Panc1 (cell line): ENCODE data around the gene LRMDA. TPM values are rescaled to one million over a fixed set of nuclear protein-coding genes. Genes with fewer than 3 reads are reported as not detected.

Experiments used
- ATAC-seq: fragments of 200-7000 bp; cut with Tn5 transposase; 2 replicates; pipeline ENCODE4 v1.9.1; 2020; ENCODE audit warnings: mild to moderate bottlenecking, moderate library complexity
- BruUV-seq: library from RNA; stranded (reverse); fragments of 400-500 nt; replicated peaks from 2 replicates; lab custom pipeline; 2021; lab: Mats Ljungman, UMichigan
- CTCF ChIA-PET: fragments of 300-600 bp; sonication (Branson Sonifier 250); formaldehyde crosslinking; loops from one replicate; lab custom pipeline; 2022; ENCODE audit warnings: antibody characterized with exemption; lab: Charles Lee
- POLR2A ChIA-PET: fragments of 300-600 bp; sonication (Branson Sonifier 250); formaldehyde crosslinking; loops from one replicate; lab custom pipeline; 2022; ENCODE audit warnings: antibody characterized with exemption; lab: Charles Lee
- DNase-seq: peaks from one replicate; pipeline ENCODE4 v3.0.0-alpha.2; 2010; ENCODE audit warnings: low read depth, low spot score
- H3K27ac ChIP-seq: 2 replicates; pipeline ENCODE4 v1.5.1; 2011; ENCODE audit warnings: mild to moderate bottlenecking, low read length, inconsistent platforms
- H3K27me3 ChIP-seq: fragments of 200-500 bp; sonication (Bioruptor generic); 2 replicates; pipeline ENCODE4 v1.6.0; 2014; ENCODE audit warnings: low read length, inconsistent platforms; ENCODE audit not compliant: control insufficient read depth, insufficient read depth
- H3K36me3 ChIP-seq: fragments of 200-500 bp; sonication (Bioruptor generic); 2 replicates; pipeline ENCODE4 v1.5.1; 2014; ENCODE audit warnings: inconsistent platforms, mild to moderate bottlenecking, low read length, moderate library complexity; ENCODE audit not compliant: control insufficient read depth, insufficient read depth
- H3K4me1 ChIP-seq: 2 replicates; pipeline ENCODE4 v1.5.1; 2011; ENCODE audit warnings: inconsistent platforms, mild to moderate bottlenecking, low read length, moderate library complexity; ENCODE audit not compliant: control insufficient read depth, insufficient read depth
- H3K4me3 ChIP-seq, 2 experiments: 2 replicates each; pipeline ENCODE4 v1.5.1; 2011 to 2012; ENCODE audit warnings: low read depth in 2 of 2, low read length in 2 of 2, mild to moderate bottlenecking in 2 of 2, inconsistent platforms in 1 of 2, moderate library complexity in 1 of 2
- H3K9me3 ChIP-seq: fragments of 200-500 bp; sonication (Bioruptor generic); 2 replicates; pipeline ENCODE4 v1.5.1; 2014; ENCODE audit warnings: low read depth, mild to moderate bottlenecking, inconsistent platforms, low read length, moderate library complexity; ENCODE audit not compliant: control insufficient read depth, insufficient read depth
- POLR2AphosphoS5 ChIP-seq: IDR thresholded peaks from 2 replicates; pipeline ENCODE4 v1.6.1; 2012; ENCODE audit warnings: mild to moderate bottlenecking, low read depth, low read length, moderate library complexity
- SIN3A ChIP-seq: IDR thresholded peaks from 2 replicates; pipeline ENCODE4 v1.6.1; 2012; ENCODE audit warnings: low read depth, mild to moderate bottlenecking, low read length, moderate library complexity, borderline replicate concordance; ENCODE audit not compliant: insufficient read depth
- TCF7L2 ChIP-seq: IDR thresholded peaks from 2 replicates; pipeline ENCODE4 v1.6.1; 2011; ENCODE audit warnings: mild to moderate bottlenecking, low read depth, low read length, inconsistent platforms
- in situ Hi-C: cut with HindIII; loops from 2 replicates; pipeline ENCODE4 v1.10.0; 2016; ENCODE audit warnings: low sequenced_read_pairs, low pct_unique_long_range_greater_than_20kb
- intact Hi-C: fragments of 100-400 bp; cut with micrococcal nuclease; formaldehyde crosslinking; loops from one replicate; pipeline ENCODE4 v1.10.0; 2022; ENCODE audit not compliant: unreplicated experiment
- total RNA-seq: library from RNA; stranded (reverse); gene quantifications from one replicate; pipeline ENCODE4 v1.2.1, GENCODE V29; 2021; ENCODE audit not compliant: unreplicated experiment
- TF ChIP-seq, protein P1 (sequence below): fragments of 450-650 bp; IDR thresholded peaks from 2 replicates; pipeline ENCODE4 v1.5.1; 2017; ENCODE audit warnings: mild to moderate bottlenecking
- TF ChIP-seq, protein P2 (sequence below), 2 experiments: IDR thresholded peaks; 2 replicates each; pipeline ENCODE4 v1.6.1; 2011 to 2012; ENCODE audit warnings: low read depth in 2 of 2, control low read depth in 1 of 2, low read length in 1 of 2, mild to moderate bottlenecking in 1 of 2, moderate library complexity in 1 of 2; ENCODE audit not compliant: insufficient read depth in 1 of 2

LRMDA gene
- total RNA-seq, 1 experiment from 2014 or later = 1.2 TPM

DNA sequence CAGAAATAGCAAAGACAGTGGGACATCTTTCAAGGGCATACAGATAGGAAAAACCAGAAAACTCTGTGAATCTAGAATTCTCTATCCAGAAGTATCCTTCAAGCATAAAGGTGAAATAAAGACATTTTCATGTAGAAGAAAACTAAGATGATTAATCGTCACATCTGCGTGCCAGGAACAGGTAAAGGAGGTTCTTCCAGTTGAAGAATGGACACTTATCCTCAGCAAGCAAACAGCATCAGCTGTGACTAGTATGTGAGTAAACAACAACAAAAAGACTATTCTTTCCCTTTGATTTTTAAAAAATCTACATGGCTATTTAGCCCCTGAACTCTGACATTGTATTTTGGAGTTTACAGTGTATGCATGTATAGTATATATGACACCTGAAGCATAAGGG lies 124.9 kb downstream of the LRMDA start:
- no TSS peak for BruUV-seq
- H3K27ac ChIP-seq = no peak overlapping the region
- ATAC-seq = no peak
- ChIA-PET CTCF (interaction anchor here (0.7 kb wide), 1 partner anchor 155 kb away, joined by 3 read pairs; the partner anchor contains the start of gene ZNF503), POLR2A (no interaction called here)
- H3K9me3 ChIP-seq = 0 out of 2 replicates have a peak, but pooled peaks cover 3% of the 10 kb centered on the region
- TF ChIP-seq POLR2AphosphoS5 (no peak), SIN3A (no peak)
- TF ChIP-seq, protein P1, sequence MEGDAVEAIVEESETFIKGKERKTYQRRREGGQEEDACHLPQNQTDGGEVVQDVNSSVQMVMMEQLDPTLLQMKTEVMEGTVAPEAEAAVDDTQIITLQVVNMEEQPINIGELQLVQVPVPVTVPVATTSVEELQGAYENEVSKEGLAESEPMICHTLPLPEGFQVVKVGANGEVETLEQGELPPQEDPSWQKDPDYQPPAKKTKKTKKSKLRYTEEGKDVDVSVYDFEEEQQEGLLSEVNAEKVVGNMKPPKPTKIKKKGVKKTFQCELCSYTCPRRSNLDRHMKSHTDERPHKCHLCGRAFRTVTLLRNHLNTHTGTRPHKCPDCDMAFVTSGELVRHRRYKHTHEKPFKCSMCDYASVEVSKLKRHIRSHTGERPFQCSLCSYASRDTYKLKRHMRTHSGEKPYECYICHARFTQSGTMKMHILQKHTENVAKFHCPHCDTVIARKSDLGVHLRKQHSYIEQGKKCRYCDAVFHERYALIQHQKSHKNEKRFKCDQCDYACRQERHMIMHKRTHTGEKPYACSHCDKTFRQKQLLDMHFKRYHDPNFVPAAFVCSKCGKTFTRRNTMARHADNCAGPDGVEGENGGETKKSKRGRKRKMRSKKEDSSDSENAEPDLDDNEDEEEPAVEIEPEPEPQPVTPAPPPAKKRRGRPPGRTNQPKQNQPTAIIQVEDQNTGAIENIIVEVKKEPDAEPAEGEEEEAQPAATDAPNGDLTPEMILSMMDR = no peak
- no peak overlapping the region for H3K4me3 ChIP-seq
- DNase-seq = no peak
- in situ Hi-C loops (no loop called here), intact Hi-C loops (no loop called here)
- H3K4me1 ChIP-seq = no peaks in the 10 kb centered on the region
- no peaks in the 10 kb centered on the region for H3K36me3 ChIP-seq
- no peaks in the 10 kb centered on the region for H3K27me3 ChIP-seq

DNA sequence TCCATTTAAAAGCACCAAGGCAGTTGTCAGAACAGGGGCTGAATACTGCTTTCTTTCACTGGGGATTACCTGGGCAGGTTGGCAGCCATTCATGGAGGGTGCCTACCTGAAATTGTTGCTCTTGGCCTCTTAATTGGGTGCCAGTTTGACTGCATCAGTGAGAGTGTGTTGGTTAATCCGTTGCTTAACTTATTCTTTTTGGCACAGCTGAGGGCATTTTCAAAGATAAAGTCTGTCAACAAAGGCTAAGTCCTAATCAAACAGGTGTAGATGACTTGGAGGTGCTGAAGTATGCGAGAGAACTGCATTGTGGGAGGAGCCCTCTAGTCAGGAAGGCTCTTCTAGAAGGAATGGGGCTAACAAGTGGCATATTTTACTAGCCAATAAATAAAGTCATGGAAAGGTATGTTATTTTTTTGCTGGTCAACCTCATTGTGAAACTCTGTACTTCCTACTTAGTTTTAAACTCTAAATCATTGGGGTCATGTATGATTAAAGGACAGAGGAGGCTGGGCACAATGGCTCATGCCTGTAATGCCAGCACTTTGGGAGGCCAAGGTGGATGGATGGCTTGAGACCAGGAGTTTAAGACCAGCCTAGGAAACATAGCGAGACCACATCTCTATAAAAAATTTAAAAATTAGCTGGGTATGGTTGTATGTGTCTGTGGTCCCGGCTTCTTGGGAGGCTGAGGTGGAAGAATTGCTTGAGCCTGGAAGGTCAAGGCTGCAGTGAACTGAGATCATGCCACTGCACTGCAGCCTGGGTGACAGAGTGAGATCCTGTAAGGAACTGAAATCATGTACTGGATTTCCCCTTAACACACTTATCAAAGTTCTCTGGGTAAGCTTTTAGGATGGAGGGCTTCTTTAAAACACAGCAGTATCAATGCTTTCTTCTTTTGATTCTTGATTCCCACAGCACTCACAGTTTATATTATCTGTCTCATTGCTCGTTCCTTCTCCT lies 134.1 kb downstream of the LRMDA start:
- Histone ChIP-seq H3K27me3 (no peaks in the 10 kb centered on the region), H3K9me3 (no peaks in the 10 kb centered on the region), H3K27ac (no peak overlapping the region), H3K36me3 (no peaks in the 10 kb centered on the region), H3K4me3 (no peak overlapping the region), H3K4me1 (no peaks in the 10 kb centered on the region)
- intact Hi-C loops (no loop called here), in situ Hi-C loops (no loop called here)
- ATAC-seq (no peak), DNase-seq (no peak)
- TF ChIP-seq SIN3A (no peak), TCF7L2 (no peak), POLR2AphosphoS5 (no peak)
- TF ChIP-seq, protein P2, sequence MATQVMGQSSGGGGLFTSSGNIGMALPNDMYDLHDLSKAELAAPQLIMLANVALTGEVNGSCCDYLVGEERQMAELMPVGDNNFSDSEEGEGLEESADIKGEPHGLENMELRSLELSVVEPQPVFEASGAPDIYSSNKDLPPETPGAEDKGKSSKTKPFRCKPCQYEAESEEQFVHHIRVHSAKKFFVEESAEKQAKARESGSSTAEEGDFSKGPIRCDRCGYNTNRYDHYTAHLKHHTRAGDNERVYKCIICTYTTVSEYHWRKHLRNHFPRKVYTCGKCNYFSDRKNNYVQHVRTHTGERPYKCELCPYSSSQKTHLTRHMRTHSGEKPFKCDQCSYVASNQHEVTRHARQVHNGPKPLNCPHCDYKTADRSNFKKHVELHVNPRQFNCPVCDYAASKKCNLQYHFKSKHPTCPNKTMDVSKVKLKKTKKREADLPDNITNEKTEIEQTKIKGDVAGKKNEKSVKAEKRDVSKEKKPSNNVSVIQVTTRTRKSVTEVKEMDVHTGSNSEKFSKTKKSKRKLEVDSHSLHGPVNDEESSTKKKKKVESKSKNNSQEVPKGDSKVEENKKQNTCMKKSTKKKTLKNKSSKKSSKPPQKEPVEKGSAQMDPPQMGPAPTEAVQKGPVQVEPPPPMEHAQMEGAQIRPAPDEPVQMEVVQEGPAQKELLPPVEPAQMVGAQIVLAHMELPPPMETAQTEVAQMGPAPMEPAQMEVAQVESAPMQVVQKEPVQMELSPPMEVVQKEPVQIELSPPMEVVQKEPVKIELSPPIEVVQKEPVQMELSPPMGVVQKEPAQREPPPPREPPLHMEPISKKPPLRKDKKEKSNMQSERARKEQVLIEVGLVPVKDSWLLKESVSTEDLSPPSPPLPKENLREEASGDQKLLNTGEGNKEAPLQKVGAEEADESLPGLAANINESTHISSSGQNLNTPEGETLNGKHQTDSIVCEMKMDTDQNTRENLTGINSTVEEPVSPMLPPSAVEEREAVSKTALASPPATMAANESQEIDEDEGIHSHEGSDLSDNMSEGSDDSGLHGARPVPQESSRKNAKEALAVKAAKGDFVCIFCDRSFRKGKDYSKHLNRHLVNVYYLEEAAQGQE (IDR thresholded peaks at IDR 0.05; ENCODE audit: insufficient read depth in 1 of 2, low read depth in 2 of 2, low read length in 1 of 2) = no peak
- TF ChIP-seq, protein P1 = no peak
- no TSS peak for BruUV-seq
- POLR2A ChIA-PET = no interaction called here
- CTCF ChIA-PET = no interaction called here
